Activated gamma-delta T cell treated with Interleukin-2 at 50 U/mL for 16 hours (primary cell): Measurements from ENCODE around the gene IFT27.

ENCODE experiments used
- DNase-seq: peaks from one replicate; pipeline ENCODE4 v3.0.0-alpha.2; 2020

Gene IFT27

DNA sequence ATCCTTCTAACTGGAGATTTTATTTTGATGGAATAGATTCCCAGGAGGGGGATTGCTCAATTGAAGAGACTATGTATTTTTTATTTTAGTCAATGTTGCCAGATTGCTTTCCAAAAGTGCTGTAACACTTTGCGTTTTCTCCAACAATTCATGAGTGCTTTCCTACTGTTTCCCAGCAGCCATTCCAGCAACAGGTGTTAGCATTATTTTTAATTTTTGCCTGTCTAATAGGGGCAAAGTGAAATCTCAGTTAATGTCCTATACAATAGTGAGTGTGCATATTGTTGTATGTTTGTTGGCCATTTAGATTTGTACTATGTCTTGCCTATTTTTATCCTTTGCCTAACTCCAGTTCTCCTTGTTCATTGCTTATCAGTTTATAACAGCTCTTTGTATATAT, 60.3 kb downstream of the IFT27 start:
- DNase-seq, result no peak

DNA sequence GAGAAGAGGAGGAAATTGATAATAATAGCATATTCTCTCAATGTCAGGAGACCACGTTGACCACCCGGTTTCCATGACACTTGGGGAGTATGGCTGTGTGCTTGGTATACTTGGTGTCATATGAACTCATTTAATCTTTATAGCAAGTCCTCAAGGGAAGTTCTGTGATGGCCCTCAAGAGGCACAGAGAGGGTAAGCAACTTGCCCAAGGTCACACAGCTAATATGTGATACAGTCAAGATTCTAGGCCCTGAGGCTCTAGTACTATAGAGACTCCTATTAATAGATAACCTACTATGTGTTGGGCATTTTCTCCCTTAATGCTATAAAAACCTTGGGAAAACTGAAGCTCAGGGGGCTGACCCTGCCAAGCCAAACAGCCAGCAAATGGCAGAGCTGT, 61.8 kb downstream of the IFT27 start:
- no peak for DNase-seq

DNA sequence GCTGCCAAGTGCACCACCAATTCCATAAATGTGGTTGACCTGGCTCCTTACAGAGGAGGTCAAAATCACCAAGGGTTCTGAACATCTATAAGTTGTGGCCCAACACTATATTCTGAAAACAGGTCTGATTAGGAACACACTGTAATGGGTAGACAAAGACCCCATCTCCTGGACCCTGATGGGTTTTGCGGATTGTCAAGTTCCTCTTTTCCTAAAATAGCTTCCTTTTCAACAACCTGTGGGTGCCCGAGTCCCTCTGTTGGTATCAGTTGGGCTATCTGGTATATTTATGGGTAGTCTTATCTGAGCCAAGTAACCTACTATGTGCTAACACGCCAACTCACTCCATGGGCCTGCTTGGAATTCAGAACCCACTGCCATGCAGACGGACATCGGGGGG, 62.5 kb downstream of the IFT27 start:
- DNase-seq, result no peak
